HepG2 (cell line): Measurements from ENCODE around the gene MTHFS. TPM values are rescaled to one million over a fixed set of nuclear protein-coding genes. Genes with fewer than 3 reads are reported as not detected.

ENCODE experiments used
- ATAC-seq: fragments of 200-7000 bp; cut with Tn5 transposase; 3 replicates; pipeline ENCODE4 v1.9.1; 2020; ENCODE audit warnings: mild to moderate bottlenecking, moderate library complexity
- BruUV-seq: library from RNA; stranded (reverse); fragments of 400-500 nt; replicated peaks from 2 replicates; lab custom pipeline; 2021; lab: Mats Ljungman, UMichigan
- CTCF ChIA-PET: fragments of 300-600 bp; formaldehyde crosslinking; extraction: SDS; loops from one replicate; lab custom pipeline; 2021; ENCODE audit warnings: low total read pairs, inconsistent platforms, low intra/inter-chr PET ratio; lab: Yijun Ruan, JAX
- POLR2A ChIA-PET: fragments of 350-600 bp; sonication (Branson Sonifier 250); formaldehyde crosslinking; loops from one replicate; lab custom pipeline; 2020; ENCODE audit warnings: antibody characterized with exemption, inconsistent platforms; lab: Yijun Ruan, JAX
- DNase-seq: peaks from one replicate; pipeline ENCODE4 v3.0.0-alpha.2; 2015; ENCODE audit warnings: low spot score
- FAIRE-seq: peaks from 3 replicates; lab custom pipeline; 2011; peaks lifted over from hg19 to GRCh38; lab: Jason Lieb, UNC
- H2AFZ ChIP-seq: one replicate; pipeline ENCODE4 v1.6.1; 2011; ENCODE audit warnings: low read length, inconsistent platforms
- H3K27ac ChIP-seq: fragments of 300-600 bp; 3 replicates; pipeline ENCODE4 v1.8.0; 2011; ENCODE audit warnings: mixed run types, mild to moderate bottlenecking, mixed read lengths, low read length, inconsistent platforms; ENCODE audit not compliant: insufficient read depth; ENCODE audit errors: extremely low read length
- H3K27me3 ChIP-seq, 2 experiments: fragments of 200-600 bp in 1 of 2; 2 replicates in 1 of 2; 3 replicates in 1 of 2; pipeline versions ENCODE4 v1.6.0 to v1.8.0; 2011; ENCODE audit warnings: low read length in 2 of 2, mild to moderate bottlenecking in 2 of 2, moderate library complexity in 2 of 2, inconsistent platforms in 1 of 2; ENCODE audit not compliant: insufficient read depth in 2 of 2, control insufficient read depth in 1 of 2
- H3K36me3 ChIP-seq, 2 experiments: fragments of 200-600 bp in 1 of 2; replicated peaks in 1 of 2; 2 replicates in 1 of 2; 3 replicates in 1 of 2; pipeline versions ENCODE4 v1.5.1 to v1.8.0; 2011; ENCODE audit warnings: low read length in 2 of 2, inconsistent platforms in 1 of 2; ENCODE audit not compliant: insufficient read depth in 2 of 2, control insufficient read depth in 1 of 2
- H3K4me1 ChIP-seq: 2 replicates; pipeline ENCODE4 v1.5.1; 2012; ENCODE audit warnings: low read length, inconsistent platforms; ENCODE audit not compliant: insufficient read depth
- H3K4me2 ChIP-seq: 2 replicates; pipeline ENCODE4 v1.6.0; 2011; ENCODE audit warnings: low read depth, low read length, inconsistent platforms
- H3K4me3 ChIP-seq, 3 experiments: fragments of 200-600 bp in 1 of 3; sonication (generic), shearing (Covaris generic) in 1 of 3; replicated peaks in 1 of 3; 2 replicates each; pipeline ENCODE4 v1.5.1; 2011 to 2016; ENCODE audit warnings: low read length in 3 of 3, inconsistent platforms in 2 of 3, low read depth in 2 of 3, mild to moderate bottlenecking in 2 of 3, control low read depth in 1 of 3, mixed read lengths in 1 of 3; ENCODE audit not compliant: insufficient read depth in 1 of 3
- H3K79me2 ChIP-seq: one replicate; pipeline ENCODE4 v1.6.1; 2011; ENCODE audit warnings: low read length, inconsistent platforms; ENCODE audit not compliant: insufficient read depth
- H3K9ac ChIP-seq: 2 replicates; pipeline ENCODE4 v1.6.0; 2011; ENCODE audit warnings: mild to moderate bottlenecking, low read depth, low read length, inconsistent platforms; ENCODE audit not compliant: insufficient read depth
- H3K9me3 ChIP-seq: 2 replicates; pipeline ENCODE4 v1.5.1; 2012; ENCODE audit warnings: mild to moderate bottlenecking, low read length
- H4K20me1 ChIP-seq: 2 replicates; pipeline ENCODE4 v1.6.0; 2011; ENCODE audit warnings: inconsistent platforms, mild to moderate bottlenecking, low read length, moderate library complexity; ENCODE audit not compliant: insufficient read depth
- ATAD3A ChIP-seq: sonication (generic); formaldehyde crosslinking; IDR thresholded peaks from 2 replicates; pipeline ENCODE4 v1.4.0; 2020; ENCODE audit warnings: missing genetic modification reagents
- DMAP1 ChIP-seq: IDR thresholded peaks from 2 replicates; pipeline ENCODE4 v1.6.1; 2016
- ISL2 ChIP-seq: sonication (generic); formaldehyde crosslinking; IDR thresholded peaks from 2 replicates; pipeline ENCODE4 v1.5.0; 2020; ENCODE audit warnings: missing genetic modification reagents
- KLF6 ChIP-seq: IDR thresholded peaks from 2 replicates; pipeline ENCODE4 v1.8.0; 2016; ENCODE audit warnings: missing biosample characterization, missing genetic modification reagents
- KMT2B ChIP-seq: IDR thresholded peaks from 2 replicates; pipeline ENCODE4 v1.6.1; 2016; ENCODE audit warnings: missing genetic modification reagents, missing compliant biosample characterization
- MAF1 ChIP-seq: sonication (generic); formaldehyde crosslinking; IDR thresholded peaks from 2 replicates; pipeline ENCODE4 v1.5.0; 2020; ENCODE audit warnings: missing genetic modification reagents, borderline replicate concordance
- MAFG ChIP-seq: sonication (generic); formaldehyde crosslinking; IDR thresholded peaks from 2 replicates; pipeline ENCODE4 v1.5.1; 2020; ENCODE audit warnings: mild to moderate bottlenecking, missing genetic modification reagents
- MAZ ChIP-seq, 2 experiments: sonication (generic) in 1 of 2; formaldehyde crosslinking in 1 of 2; IDR thresholded peaks; 2 replicates each; pipeline versions ENCODE4 v1.5.0 to v1.6.1; 2012 to 2020; ENCODE audit warnings: low read depth in 2 of 2, mild to moderate bottlenecking in 2 of 2, borderline replicate concordance in 1 of 2, improper control_type of control experiment in 1 of 2, low read length in 1 of 2, missing genetic modification reagents in 1 of 2, moderate library complexity in 1 of 2
- ZEB1 ChIP-seq: IDR thresholded peaks from 2 replicates; pipeline ENCODE4 v1.6.1; 2012; ENCODE audit warnings: mild to moderate bottlenecking, low read depth, inconsistent platforms; ENCODE audit not compliant: insufficient replicate concordance
- ZNF460 ChIP-seq: sonication (generic); formaldehyde crosslinking; IDR thresholded peaks from 2 replicates; pipeline ENCODE4 v1.5.1; 2020; ENCODE audit warnings: missing genetic modification reagents, mild to moderate bottlenecking, borderline replicate concordance
- ZNF709 ChIP-seq: sonication (generic); formaldehyde crosslinking; IDR thresholded peaks from 2 replicates; pipeline ENCODE4 v1.5.0; 2020; ENCODE audit warnings: mild to moderate bottlenecking, missing genetic modification reagents
- ZNF75D ChIP-seq: sonication (generic); formaldehyde crosslinking; IDR thresholded peaks from 2 replicates; pipeline ENCODE4 v1.8.1; 2023; ENCODE audit warnings: missing genetic modification reagents, mild to moderate bottlenecking, borderline replicate concordance
- WGBS: methylation state at CpG from one replicate; pipeline ENCODE4 v1.1.6; 2017; ENCODE audit warnings: low lambda C conversion rate; 5-methylcytosine and 5-hydroxymethylcytosine counted together
- in situ Hi-C: cut with HindIII; loops from 2 replicates; pipeline ENCODE4 v1.10.0; 2017; ENCODE audit warnings: low pct_unique_long_range_greater_than_20kb; ENCODE audit not compliant: extremely low pct_ligation_motif_present
- intact Hi-C: fragments of 100-400 bp; cut with micrococcal nuclease; formaldehyde crosslinking; loops from one replicate; pipeline ENCODE4 v1.10.0; 2022; ENCODE audit not compliant: unreplicated experiment
- polyA plus RNA-seq, 8 experiments: library from polyadenylated mRNA; depleted of rRNA in 3 of 8; stranded (reverse) in 7 of 8; unstranded in 1 of 8; fragments of >200 nt; fragmentation: Illumina TruSeq in 4 of 8; extraction: Trizol in 4 of 8; gene quantifications; 2 replicates each; pipeline versions ENCODE4 v1.2.1 to v1.2.3, GENCODE V29; 2011 to 2016; ENCODE audit warnings: low read depth in 4 of 8, missing spikeins in 1 of 8, mixed read lengths in 1 of 8; ENCODE audit not compliant: insufficient read depth in 1 of 8
- total RNA-seq, 5 experiments: library from RNA; depleted of rRNA; stranded (reverse); fragments of >200 nt; fragmentation: Illumina TruSeq; extraction: Trizol; gene quantifications; 2 replicates each; pipeline ENCODE4 v1.2.3, GENCODE V29; 2016; ENCODE audit warnings: low read depth in 1 of 5
- TF ChIP-seq, protein P1 (sequence below): sonication (generic); formaldehyde crosslinking; IDR thresholded peaks from 2 replicates; pipeline ENCODE4; 2020; ENCODE audit warnings: missing genetic modification reagents, mild to moderate bottlenecking, borderline replicate concordance
- TF ChIP-seq, protein P2 (sequence below): sonication (generic); formaldehyde crosslinking; IDR thresholded peaks from 2 replicates; pipeline ENCODE4 v1.4.0; 2020; ENCODE audit warnings: mild to moderate bottlenecking, missing genetic modification reagents
- TF ChIP-seq, protein P3 (sequence below): sonication (generic); formaldehyde crosslinking; IDR thresholded peaks from 2 replicates; pipeline ENCODE4 v1.8.1; 2023; ENCODE audit warnings: mild to moderate bottlenecking, moderate library complexity, missing genetic modification reagents
- TF ChIP-seq, protein P4 (sequence below): sonication (generic); formaldehyde crosslinking; IDR thresholded peaks from 2 replicates; pipeline ENCODE4 v1.4.0; 2020; ENCODE audit warnings: mild to moderate bottlenecking, missing genetic modification reagents
- TF ChIP-seq, protein P5 (sequence below): sonication (generic); formaldehyde crosslinking; IDR thresholded peaks from 2 replicates; pipeline ENCODE4 v1.4.0; 2020; ENCODE audit warnings: missing genetic modification reagents

The MTHFS gene
- total and polyA plus RNA-seq, 2 of the 13 experiments (the other 11 are each of a cell fraction or from before 2014, with no cell fraction given) = 37.0 to 49.7 TPM

DNA sequence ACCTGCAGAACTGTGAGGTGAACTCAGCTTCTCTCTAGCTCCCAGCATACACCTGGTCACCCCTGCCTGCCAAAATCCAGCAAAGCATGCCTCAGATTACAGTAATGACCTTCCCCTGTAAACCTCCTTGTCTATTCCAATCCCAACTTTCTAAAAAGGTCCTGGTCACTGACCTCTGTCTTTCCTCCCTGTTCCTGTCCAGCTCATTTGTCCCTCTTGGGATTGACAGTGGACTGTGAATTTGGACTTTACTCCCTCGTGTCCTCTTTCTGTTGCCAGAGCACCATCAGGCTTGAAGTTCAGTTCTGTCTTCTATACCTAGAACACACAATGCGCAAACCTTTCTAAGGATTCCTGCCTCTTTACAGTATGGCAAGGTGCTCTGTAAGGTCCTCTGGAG is 50.3 kb downstream of the MTHFS start (continued):
- TF ChIP-seq, protein P1, sequence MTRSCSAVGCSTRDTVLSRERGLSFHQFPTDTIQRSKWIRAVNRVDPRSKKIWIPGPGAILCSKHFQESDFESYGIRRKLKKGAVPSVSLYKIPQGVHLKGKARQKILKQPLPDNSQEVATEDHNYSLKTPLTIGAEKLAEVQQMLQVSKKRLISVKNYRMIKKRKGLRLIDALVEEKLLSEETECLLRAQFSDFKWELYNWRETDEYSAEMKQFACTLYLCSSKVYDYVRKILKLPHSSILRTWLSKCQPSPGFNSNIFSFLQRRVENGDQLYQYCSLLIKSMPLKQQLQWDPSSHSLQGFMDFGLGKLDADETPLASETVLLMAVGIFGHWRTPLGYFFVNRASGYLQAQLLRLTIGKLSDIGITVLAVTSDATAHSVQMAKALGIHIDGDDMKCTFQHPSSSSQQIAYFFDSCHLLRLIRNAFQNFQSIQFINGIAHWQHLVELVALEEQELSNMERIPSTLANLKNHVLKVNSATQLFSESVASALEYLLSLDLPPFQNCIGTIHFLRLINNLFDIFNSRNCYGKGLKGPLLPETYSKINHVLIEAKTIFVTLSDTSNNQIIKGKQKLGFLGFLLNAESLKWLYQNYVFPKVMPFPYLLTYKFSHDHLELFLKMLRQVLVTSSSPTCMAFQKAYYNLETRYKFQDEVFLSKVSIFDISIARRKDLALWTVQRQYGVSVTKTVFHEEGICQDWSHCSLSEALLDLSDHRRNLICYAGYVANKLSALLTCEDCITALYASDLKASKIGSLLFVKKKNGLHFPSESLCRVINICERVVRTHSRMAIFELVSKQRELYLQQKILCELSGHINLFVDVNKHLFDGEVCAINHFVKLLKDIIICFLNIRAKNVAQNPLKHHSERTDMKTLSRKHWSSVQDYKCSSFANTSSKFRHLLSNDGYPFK (CRISPR knock-in tag) = no peak
- TF ChIP-seq, protein P2, sequence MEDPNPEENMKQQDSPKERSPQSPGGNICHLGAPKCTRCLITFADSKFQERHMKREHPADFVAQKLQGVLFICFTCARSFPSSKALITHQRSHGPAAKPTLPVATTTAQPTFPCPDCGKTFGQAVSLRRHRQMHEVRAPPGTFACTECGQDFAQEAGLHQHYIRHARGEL (CRISPR knock-in tag) = no peak
- TF ChIP-seq ZNF709 (no peak), MAFG (CRISPR knock-in tag) (no peak), DMAP1 (no peak), ZNF75D (CRISPR knock-in tag) (no peak), MAF1 (no peak)

- ChIA-PET POLR2A (no interaction called here), CTCF (no interaction called here)
- Histone ChIP-seq H3K79me2 (peaks cover 4% of the 10 kb centered on the region), H3K36me3 (peaks cover 13 to 43% of the 10 kb centered on the region in 2 experiments), H3K27ac (no peak overlapping the region), H3K27me3 (no peaks in the 10 kb centered on the region), H3K4me2 (no peak overlapping the region), H3K9ac (no peak overlapping the region), H3K9me3 (no peaks in the 10 kb centered on the region), H3K4me3 (no peak overlapping the region), H3K4me1 (peaks cover 18% of the 10 kb centered on the region), H2AFZ (no peak overlapping the region), H4K20me1 (no peaks in the 10 kb centered on the region)
- intact Hi-C loops (no loop called here), in situ Hi-C loops (no loop called here)
- DNase-seq (no peak), ATAC-seq (no peak), FAIRE-seq (no peak)
- 78% methylated on average over 3 of the region's 3 CpGs for WGBS
- no TSS peak for BruUV-seq
- TF ChIP-seq, protein P3, sequence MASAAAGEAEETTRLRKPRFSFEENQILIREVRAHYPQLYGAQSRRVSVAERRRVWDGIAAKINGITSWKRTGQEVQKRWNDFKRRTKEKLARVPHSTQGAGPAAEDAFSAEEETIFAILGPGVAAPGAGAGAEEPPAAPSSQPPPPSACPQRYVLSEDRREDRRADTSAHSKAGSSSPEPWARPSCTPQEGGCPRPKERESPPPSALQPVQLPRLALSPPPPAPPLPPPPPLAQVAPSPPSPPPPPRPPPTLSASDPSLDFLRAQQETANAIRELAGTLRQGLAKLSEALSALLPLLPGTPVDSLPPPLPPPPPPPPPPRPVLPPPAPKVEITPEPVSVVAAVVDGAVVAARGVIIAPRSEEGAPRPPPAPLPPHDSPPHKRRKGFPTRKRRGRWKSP (CRISPR knock-in tag) = no peak
- TF ChIP-seq, protein P4, sequence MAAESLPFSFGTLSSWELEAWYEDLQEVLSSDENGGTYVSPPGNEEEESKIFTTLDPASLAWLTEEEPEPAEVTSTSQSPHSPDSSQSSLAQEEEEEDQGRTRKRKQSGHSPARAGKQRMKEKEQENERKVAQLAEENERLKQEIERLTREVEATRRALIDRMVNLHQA (CRISPR knock-in tag) = no peak
- TF ChIP-seq MAZ (IDR thresholded peaks at IDR 0.05; ENCODE audit: borderline replicate concordance, low read depth, low read length) = no peak
- TF ChIP-seq MAZ (CRISPR knock-in tag; IDR thresholded peaks at IDR 0.05; ENCODE audit: low read depth) = no peak
- no peak for TF ChIP-seq ATAD3A (CRISPR knock-in tag)
- TF ChIP-seq KMT2B (CRISPR knock-in tag) = no peak
- no peak for TF ChIP-seq ZNF460 (CRISPR knock-in tag)
- TF ChIP-seq KLF6 (CRISPR knock-in tag) = no peak
- no peak for TF ChIP-seq ISL2
- no peak for TF ChIP-seq ZEB1
- TF ChIP-seq, protein P5, sequence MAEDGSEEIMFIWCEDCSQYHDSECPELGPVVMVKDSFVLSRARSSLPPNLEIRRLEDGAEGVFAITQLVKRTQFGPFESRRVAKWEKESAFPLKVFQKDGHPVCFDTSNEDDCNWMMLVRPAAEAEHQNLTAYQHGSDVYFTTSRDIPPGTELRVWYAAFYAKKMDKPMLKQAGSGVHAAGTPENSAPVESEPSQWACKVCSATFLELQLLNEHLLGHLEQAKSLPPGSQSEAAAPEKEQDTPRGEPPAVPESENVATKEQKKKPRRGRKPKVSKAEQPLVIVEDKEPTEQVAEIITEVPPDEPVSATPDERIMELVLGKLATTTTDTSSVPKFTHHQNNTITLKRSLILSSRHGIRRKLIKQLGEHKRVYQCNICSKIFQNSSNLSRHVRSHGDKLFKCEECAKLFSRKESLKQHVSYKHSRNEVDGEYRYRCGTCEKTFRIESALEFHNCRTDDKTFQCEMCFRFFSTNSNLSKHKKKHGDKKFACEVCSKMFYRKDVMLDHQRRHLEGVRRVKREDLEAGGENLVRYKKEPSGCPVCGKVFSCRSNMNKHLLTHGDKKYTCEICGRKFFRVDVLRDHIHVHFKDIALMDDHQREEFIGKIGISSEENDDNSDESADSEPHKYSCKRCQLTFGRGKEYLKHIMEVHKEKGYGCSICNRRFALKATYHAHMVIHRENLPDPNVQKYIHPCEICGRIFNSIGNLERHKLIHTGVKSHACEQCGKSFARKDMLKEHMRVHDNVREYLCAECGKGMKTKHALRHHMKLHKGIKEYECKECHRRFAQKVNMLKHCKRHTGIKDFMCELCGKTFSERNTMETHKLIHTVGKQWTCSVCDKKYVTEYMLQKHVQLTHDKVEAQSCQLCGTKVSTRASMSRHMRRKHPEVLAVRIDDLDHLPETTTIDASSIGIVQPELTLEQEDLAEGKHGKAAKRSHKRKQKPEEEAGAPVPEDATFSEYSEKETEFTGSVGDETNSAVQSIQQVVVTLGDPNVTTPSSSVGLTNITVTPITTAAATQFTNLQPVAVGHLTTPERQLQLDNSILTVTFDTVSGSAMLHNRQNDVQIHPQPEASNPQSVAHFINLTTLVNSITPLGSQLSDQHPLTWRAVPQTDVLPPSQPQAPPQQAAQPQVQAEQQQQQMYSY (CRISPR knock-in tag) = no peak
Observed at GRCh38 chr15:79844221-79844620, 52.6 kb downstream of the MTHFS start.
